Neural progenitor cell (in vitro differentiated cells): Measurements from ENCODE around the gene SLC36A3. TPM values are rescaled to one million over a fixed set of nuclear protein-coding genes. Genes with fewer than 3 reads are reported as not detected.
"Not testable (repeated sequence)": the region's sequence is repeated elsewhere in the genome, so short reads cannot be mapped to it uniquely, and the experiment has no call there.

Experiments
- DNase-seq: peaks from one replicate; pipeline ENCODE4 v3.0.0-alpha.2; 2016; ENCODE audit warnings: low spot score
- H2AFZ ChIP-seq: fragments of 200-600 bp; sonication (generic); replicated peaks from 2 replicates; pipeline ENCODE4 v1.6.1; 2016; ENCODE audit warnings: antibody characterized with exemption
- H3F3A ChIP-seq: fragments of 200-600 bp; sonication (generic); 2 replicates; pipeline ENCODE4 v1.6.1; 2016; ENCODE audit warnings: antibody characterized with exemption, low read depth
- H3K27ac ChIP-seq: fragments of 200-600 bp; sonication (generic); 2 replicates; pipeline ENCODE4 v1.5.1; 2016; ENCODE audit warnings: mild to moderate bottlenecking
- H3K27me3 ChIP-seq: fragments of 200-600 bp; sonication (generic); 2 replicates; pipeline ENCODE4 v1.6.1; 2016; ENCODE audit warnings: mild to moderate bottlenecking, moderate library complexity
- H3K36me3 ChIP-seq: fragments of 200-600 bp; sonication (generic); 2 replicates; pipeline ENCODE4 v1.5.1; 2016
- H3K4me1 ChIP-seq: fragments of 200-600 bp; sonication (generic); 2 replicates; pipeline ENCODE4 v1.6.1; 2016; ENCODE audit warnings: mixed run types
- H3K4me2 ChIP-seq: fragments of 200-600 bp; sonication (generic); 2 replicates; pipeline ENCODE4 v1.6.1; 2016
- H3K4me3 ChIP-seq: fragments of 200-600 bp; sonication (generic); 2 replicates; pipeline ENCODE4 v1.5.1; 2016
- H3K79me2 ChIP-seq: fragments of 200-600 bp; sonication (generic); 2 replicates; pipeline ENCODE4 v1.6.1; 2016; ENCODE audit warnings: low read depth
- H3K9ac ChIP-seq: fragments of 200-600 bp; sonication (generic); 2 replicates; pipeline ENCODE4 v1.6.1; 2016
- H3K9me3 ChIP-seq: fragments of 200-600 bp; sonication (generic); 2 replicates; pipeline ENCODE4 v1.5.1; 2016; ENCODE audit warnings: low read depth
- H4K20me1 ChIP-seq: fragments of 200-600 bp; sonication (generic); 2 replicates; pipeline ENCODE4 v1.6.1; 2016; ENCODE audit warnings: low read depth
- H3K27ac Mint-ChIP-seq: 3 replicates; pipeline ENCODE4 v1.8.0; 2021; ENCODE audit warnings: mixed read lengths
- H3K27me3 Mint-ChIP-seq: 2 replicates; pipeline ENCODE4 v1.8.0; 2022; ENCODE audit warnings: low read depth, mild to moderate bottlenecking, inconsistent platforms, moderate library complexity, mixed read lengths; ENCODE audit not compliant: insufficient read depth
- H3K36me3 Mint-ChIP-seq: 3 replicates; pipeline ENCODE4 v1.8.0; 2021; ENCODE audit warnings: mixed read lengths
- H3K4me1 Mint-ChIP-seq: 3 replicates; pipeline ENCODE4 v1.8.0; 2021; ENCODE audit warnings: mixed read lengths
- H3K4me3 Mint-ChIP-seq: 3 replicates; pipeline ENCODE4 v1.8.0; 2021; ENCODE audit warnings: mild to moderate bottlenecking, moderate library complexity, mixed read lengths
- H3K9me3 Mint-ChIP-seq: 3 replicates; pipeline ENCODE4 v1.8.0; 2020; ENCODE audit warnings: mixed read lengths
- CTCF ChIP-seq: fragments of 200-600 bp; sonication (generic); IDR thresholded peaks from 2 replicates; pipeline ENCODE4 v1.5.1; 2017; ENCODE audit warnings: antibody characterized with exemption, mild to moderate bottlenecking
- EZH2 ChIP-seq: fragments of 200-600 bp; sonication (generic); IDR thresholded peaks from 2 replicates; pipeline ENCODE4 v1.6.1; 2017; ENCODE audit warnings: antibody characterized with exemption, mild to moderate bottlenecking, moderate library complexity
- EZH2phosphoT487 ChIP-seq: fragments of 200-600 bp; sonication (generic); IDR thresholded peaks from 2 replicates; pipeline ENCODE4 v1.6.1; 2017; ENCODE audit warnings: antibody characterized with exemption
- total RNA-seq: library from RNA; depleted of rRNA; stranded (reverse); fragments of >200 nt; gene quantifications from 2 replicates; pipeline ENCODE4 v1.2.3, GENCODE V29; 2015; ENCODE audit warnings: low replicate concordance

SLC36A3 gene
- total RNA-seq, 1 donor from 2014 or later, result not detected

- no peaks in the 10 kb centered on the region for H4K20me1 ChIP-seq
- H3K4me1 ChIP-seq, result no peaks in the 10 kb centered on the region
- H3K27me3 ChIP-seq, result no peaks in the 10 kb centered on the region
- H3K4me1 Mint-ChIP-seq, result peaks cover 2% of the 10 kb centered on the region
- H3K9me3 Mint-ChIP-seq, result peaks cover 6% of the 10 kb centered on the region
- no peak overlapping the region for H3K4me3 ChIP-seq
- H3K4me3 Mint-ChIP-seq, result no peak overlapping the region
- H3K27me3 Mint-ChIP-seq, result peaks cover 7% of the 10 kb centered on the region
- no peak overlapping the region for H2AFZ ChIP-seq
- no peaks in the 10 kb centered on the region for H3K36me3 ChIP-seq
- TF ChIP-seq EZH2 (no peak), EZH2phosphoT487 (no peak), CTCF (no peak)
- no peaks in the 10 kb centered on the region for H3K9me3 ChIP-seq
- H3K27ac ChIP-seq, result no peak overlapping the region
- no peak overlapping the region for H3K27ac Mint-ChIP-seq
- H3K36me3 Mint-ChIP-seq, result no peaks in the 10 kb centered on the region
- no peaks in the 10 kb centered on the region for H3F3A ChIP-seq
- no peak overlapping the region for H3K9ac ChIP-seq
- H3K79me2 ChIP-seq, result no peaks in the 10 kb centered on the region
- DNase-seq, result no peak
- H3K4me2 ChIP-seq, result no peak overlapping the region
Observed at GRCh38 chr5:151236888-151237287, 66.7 kb downstream of the SLC36A3 start.

- not testable (repeated sequence) for H3K27ac ChIP-seq, H3K36me3 ChIP-seq, DNase-seq, H3K27ac Mint-ChIP-seq, H2AFZ ChIP-seq, H3F3A ChIP-seq, H3K4me1 Mint-ChIP-seq, H3K27me3 ChIP-seq, H3K9ac ChIP-seq, H3K9me3 ChIP-seq, H3K4me1 ChIP-seq, H3K36me3 Mint-ChIP-seq, H3K4me2 ChIP-seq, H3K4me3 ChIP-seq, H4K20me1 ChIP-seq, H3K79me2 ChIP-seq, H3K9me3 Mint-ChIP-seq, H3K4me3 Mint-ChIP-seq, H3K27me3 Mint-ChIP-seq
Observed at GRCh38 chr5:151235239-151235571, 68.4 kb downstream of the SLC36A3 start.

GRCh38 chr5:151234476-151235238 is 68.9 kb downstream of the SLC36A3 start:
- H3K36me3 Mint-ChIP-seq, result no peaks in the 10 kb centered on the region
- Histone ChIP-seq H4K20me1 (no peaks in the 10 kb centered on the region), H3F3A (no peaks in the 10 kb centered on the region), H3K79me2 (no peaks in the 10 kb centered on the region), H3K9ac (no peak overlapping the region), H3K4me1 (peaks cover 3% of the 10 kb centered on the region), H3K27ac (no peak overlapping the region), H2AFZ (no peak overlapping the region), H3K4me2 (no peak overlapping the region), H3K27me3 (no peaks in the 10 kb centered on the region), H3K9me3 (no peaks in the 10 kb centered on the region), H3K4me3 (no peak overlapping the region), H3K36me3 (no peaks in the 10 kb centered on the region)
- TF ChIP-seq EZH2, result no peak
- no peak for TF ChIP-seq CTCF
- TF ChIP-seq EZH2phosphoT487, result no peak
- H3K27me3 Mint-ChIP-seq, result peaks cover 6% of the 10 kb centered on the region
- H3K4me1 Mint-ChIP-seq, result no peaks in the 10 kb centered on the region
- no peaks in the 10 kb centered on the region for H3K9me3 Mint-ChIP-seq
- no peak overlapping the region for H3K4me3 Mint-ChIP-seq
- no peak for DNase-seq
- H3K27ac Mint-ChIP-seq, result no peak overlapping the region

GRCh38 chr5:151233616-151234085 is 69.9 kb downstream of the SLC36A3 start:
- no peaks in the 10 kb centered on the region for H3K4me1 Mint-ChIP-seq
- no peak overlapping the region for H3K4me3 Mint-ChIP-seq
- Histone ChIP-seq H3K27ac (no peak overlapping the region), H3K27me3 (no peaks in the 10 kb centered on the region), H3K79me2 (no peaks in the 10 kb centered on the region), H3K4me3 (no peak overlapping the region), H4K20me1 (no peaks in the 10 kb centered on the region), H3K4me2 (no peak overlapping the region), H3F3A (no peaks in the 10 kb centered on the region), H2AFZ (no peak overlapping the region), H3K4me1 (peaks cover 3% of the 10 kb centered on the region), H3K36me3 (no peaks in the 10 kb centered on the region), H3K9me3 (no peaks in the 10 kb centered on the region), H3K9ac (no peak overlapping the region)
- no peak for DNase-seq
- H3K27me3 Mint-ChIP-seq, result peaks cover 9% of the 10 kb centered on the region
- no peaks in the 10 kb centered on the region for H3K9me3 Mint-ChIP-seq
- no peak overlapping the region for H3K27ac Mint-ChIP-seq
- no peaks in the 10 kb centered on the region for H3K36me3 Mint-ChIP-seq
- TF ChIP-seq CTCF, result no peak
- TF ChIP-seq EZH2, result no peak
- TF ChIP-seq EZH2phosphoT487, result no peak
